SKM-1 (cell line): Measurements from ENCODE around the gene MAP2K7.
"Not testable (repeated sequence)": the region's sequence is repeated elsewhere in the genome, so short reads cannot be mapped to it uniquely, and the experiment has no call there.

ENCODE experiments used
- DNase-seq: peaks from one replicate; lab custom pipeline; 2025; ENCODE audit not compliant: unreplicated experiment; lab: John Stamatoyannopoulos, UW

Gene MAP2K7

GRCh38 chr19:7907122-7907521 lies 3.4 kb downstream of the MAP2K7 start:
- DNase-seq: no peak

- DNase-seq: no peak
These were observed 3.9 kb downstream of the MAP2K7 start for GRCh38 chr19:7907544-7907943.

GRCh38 chr19:7908078-7908699 lies 4.5 kb downstream of the MAP2K7 start:
- no peak for DNase-seq

- DNase-seq: no peak
These were observed 5.2 kb downstream of the MAP2K7 start for GRCh38 chr19:7908742-7909461.

- no peak for DNase-seq
These were observed 5.9 kb downstream of the MAP2K7 start for GRCh38 chr19:7909471-7910067.

GRCh38 chr19:7910321-7911161 lies 6.9 kb downstream of the MAP2K7 start:
- no peak for DNase-seq

DNA sequence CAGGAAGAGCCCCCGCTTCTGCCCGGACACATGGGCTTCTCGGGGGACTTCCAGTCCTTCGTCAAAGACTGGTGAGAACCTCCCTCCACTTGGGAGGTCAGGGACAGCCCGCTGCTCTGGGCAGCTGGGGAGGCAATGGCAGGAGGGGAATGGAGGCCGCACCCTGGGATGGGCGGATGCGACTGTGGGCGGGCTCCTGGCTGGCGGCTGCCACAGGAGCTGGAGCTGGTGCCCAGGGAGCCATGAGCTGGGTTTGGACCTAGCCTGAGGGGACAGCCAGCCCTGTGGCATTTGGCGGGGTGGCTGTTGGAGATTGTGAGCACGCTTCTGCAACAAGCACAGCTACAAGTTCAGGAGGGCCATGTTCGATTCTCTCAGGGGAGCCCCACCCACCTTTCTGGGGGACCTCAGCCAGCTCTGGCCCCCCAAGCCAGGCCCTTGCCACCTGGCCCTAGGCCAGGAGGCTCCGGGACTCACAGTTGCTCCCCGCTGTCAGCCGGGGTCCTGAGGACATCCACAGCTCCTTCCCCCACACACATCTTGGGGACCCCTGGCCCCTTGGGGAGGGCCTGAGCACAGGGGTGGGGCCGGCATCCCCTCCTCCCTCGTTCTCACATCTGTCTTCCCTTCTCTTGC lies 7.9 kb downstream of the MAP2K7 start:
- DNase-seq: no peak

DNA sequence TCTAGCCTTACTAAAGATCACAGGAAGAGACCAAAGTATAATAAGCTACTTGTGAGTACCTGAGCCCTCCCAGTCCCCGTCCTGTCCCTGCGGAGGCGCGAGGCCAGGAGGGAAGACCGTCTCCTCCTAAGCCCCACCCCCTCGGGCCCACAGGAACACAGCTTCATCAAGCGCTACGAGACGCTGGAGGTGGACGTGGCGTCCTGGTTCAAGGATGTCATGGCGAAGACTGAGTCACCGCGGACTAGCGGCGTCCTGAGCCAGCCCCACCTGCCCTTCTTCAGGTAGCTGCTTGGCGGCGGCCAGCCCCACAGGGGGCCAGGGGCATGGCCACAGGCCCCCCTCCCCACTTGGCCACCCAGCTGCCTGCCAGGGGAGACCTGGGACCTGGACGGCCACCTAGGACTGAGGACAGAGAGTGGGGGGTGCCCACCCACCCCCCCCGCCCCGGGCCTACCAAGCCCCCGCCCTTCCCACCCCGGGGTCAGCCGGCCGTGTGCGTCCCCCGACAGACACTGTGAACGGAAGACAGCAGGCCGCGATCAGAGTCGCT lies 8.5 kb downstream of the MAP2K7 start:
- DNase-seq: no peak

- no peak for DNase-seq
These were observed 9.3 kb downstream of the MAP2K7 start for GRCh38 chr19:7912697-7913564.

- no peak for DNase-seq
These were observed 10.0 kb downstream of the MAP2K7 start for GRCh38 chr19:7913652-7914051.

DNA sequence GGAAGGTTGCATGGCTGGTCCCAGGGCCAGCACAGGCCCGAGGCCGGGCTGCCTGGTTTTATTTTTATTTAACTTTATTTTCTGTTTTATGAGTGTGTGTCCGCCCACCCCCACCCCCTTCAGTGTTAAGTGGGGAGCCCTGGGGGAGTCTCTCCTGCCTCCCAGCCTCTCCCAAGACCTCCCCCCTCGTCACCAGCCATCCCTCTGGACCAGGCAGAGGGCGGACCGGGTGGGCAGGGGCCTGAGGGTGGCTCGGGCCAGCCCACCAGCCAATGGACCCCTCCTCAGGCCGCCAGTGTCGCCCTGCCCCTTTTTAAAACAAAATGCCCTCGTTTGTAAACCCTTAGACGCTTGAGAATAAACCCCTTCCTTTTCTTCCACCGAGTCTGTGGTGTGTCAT lies 10.4 kb downstream of the MAP2K7 start:
- DNase-seq: no peak

- DNase-seq: no peak
These were observed 10.9 kb downstream of the MAP2K7 start, which contains the start of gene TGFBR3L for GRCh38 chr19:7914598-7915045. TSS of gene TGFBR3L (plus strand) at chr19:7914830.

DNA sequence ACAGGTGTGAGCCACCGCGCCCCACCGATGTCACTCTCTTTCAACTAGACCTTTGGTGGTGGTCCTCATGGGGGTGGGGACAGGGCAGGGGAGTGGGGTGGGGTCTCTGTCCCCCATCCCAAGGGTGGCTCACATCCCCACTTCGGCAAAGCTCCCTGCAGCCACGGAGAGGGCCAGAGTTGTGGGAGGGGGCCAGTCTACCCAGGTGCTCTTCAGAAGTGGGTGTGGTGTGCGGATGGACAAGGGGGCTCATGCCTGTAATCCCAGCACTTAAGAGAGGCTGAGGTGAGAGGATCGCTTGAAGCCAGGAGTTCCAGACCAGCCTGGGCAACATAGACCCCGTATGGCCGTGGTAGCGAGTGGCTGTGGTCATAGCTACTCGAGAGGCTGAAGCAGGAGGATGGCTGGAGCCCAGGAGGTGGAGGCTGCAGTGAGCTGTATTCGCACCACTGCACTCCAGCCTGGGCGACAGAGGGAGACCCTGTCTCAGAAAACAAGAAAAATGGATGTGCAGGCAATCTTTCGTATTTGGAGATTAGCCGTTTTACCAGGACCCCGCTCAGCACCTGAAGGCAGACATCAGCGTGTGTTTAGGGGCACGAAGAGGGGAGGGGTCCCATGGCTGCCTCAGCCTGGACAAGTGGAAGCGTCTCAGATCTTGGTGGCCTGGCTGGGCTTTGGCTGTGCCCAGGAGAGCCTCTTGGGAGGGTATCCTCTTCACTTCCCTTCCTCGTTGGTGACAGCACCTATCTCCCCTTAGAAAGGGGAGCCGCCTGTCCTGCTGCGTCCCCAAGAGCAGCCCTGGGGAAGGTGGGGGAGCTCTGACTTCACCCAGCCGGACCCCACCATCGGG lies 11.8 kb downstream of the MAP2K7 start:
- no peak for DNase-seq

DNA sequence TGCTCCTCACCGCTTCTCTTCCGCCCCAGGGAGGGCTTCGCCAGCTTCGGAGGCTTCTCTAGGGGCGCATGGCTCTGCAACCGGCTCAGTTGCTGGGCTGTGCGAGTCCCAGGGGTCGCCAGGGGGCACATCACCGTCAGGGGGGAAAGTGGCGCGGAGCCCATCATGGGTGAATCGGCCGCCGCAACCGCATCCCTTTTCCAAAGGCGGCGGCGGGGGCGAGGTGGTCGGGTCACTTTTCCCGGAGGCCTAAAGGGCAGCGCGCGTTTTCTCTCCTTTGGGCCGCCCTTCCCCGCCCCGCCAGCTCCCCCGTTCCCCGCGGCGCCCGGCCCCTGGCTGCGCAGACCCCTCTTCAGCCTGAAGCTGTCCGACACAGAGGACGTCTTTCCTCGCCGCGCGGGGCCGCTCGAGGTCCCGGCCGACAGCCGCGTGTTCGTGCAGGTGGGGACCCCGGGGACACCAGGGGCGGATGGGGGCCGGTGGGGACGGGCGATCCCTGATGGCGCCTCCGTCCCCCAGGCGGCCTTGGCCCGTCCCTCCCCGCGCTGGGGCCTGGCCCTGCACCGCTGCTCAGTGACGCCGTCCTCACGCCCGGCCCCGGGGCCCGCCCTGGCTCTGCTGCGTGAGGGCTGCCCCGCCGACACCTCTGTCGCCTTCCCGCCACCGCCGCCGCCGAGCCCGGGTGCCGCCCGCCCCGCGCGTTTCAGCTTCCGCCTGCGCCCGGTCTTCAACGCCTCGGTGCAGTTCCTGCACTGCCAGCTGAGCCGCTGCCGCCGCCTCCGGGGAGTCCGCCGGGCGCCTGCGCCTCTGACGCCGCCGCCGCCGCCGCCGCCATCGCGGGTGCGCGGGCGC lies 12.7 kb downstream of the MAP2K7 start:
- no peak for DNase-seq

DNA sequence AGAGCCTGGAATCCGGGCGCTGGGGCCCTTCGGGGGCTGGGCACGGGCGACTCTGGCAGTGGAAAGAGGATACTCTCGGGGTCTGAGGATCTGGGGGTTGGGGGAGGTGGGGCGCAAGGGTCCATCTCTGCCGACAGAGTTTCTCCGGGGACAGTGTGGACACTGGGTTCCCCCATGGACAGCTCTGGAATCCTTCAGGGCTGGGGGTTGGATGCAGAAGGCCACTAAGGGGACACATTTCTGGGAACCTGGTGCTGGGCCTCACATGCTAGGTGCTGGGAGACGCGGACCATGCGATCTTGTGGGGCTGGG lies 13.2 kb downstream of the MAP2K7 start:
- no peak for DNase-seq

- no peak for DNase-seq
These were observed 13.8 kb downstream of the MAP2K7 start for GRCh38 chr19:7917267-7918061.

GRCh38 chr19:7918062-7918614 lies 14.5 kb downstream of the MAP2K7 start:
- not testable (repeated sequence) for DNase-seq
